ENCODE results near the gene PIEZO2.
"Not testable (repeated sequence)": the region's sequence is repeated elsewhere in the genome, so short reads cannot be mapped to it uniquely, and the experiment has no call there.

Gene PIEZO2

GRCh38 chr18:10661317-10661716, 488.1 kb downstream of the PIEZO2 start:
- no peak for DNase-seq

DNA sequence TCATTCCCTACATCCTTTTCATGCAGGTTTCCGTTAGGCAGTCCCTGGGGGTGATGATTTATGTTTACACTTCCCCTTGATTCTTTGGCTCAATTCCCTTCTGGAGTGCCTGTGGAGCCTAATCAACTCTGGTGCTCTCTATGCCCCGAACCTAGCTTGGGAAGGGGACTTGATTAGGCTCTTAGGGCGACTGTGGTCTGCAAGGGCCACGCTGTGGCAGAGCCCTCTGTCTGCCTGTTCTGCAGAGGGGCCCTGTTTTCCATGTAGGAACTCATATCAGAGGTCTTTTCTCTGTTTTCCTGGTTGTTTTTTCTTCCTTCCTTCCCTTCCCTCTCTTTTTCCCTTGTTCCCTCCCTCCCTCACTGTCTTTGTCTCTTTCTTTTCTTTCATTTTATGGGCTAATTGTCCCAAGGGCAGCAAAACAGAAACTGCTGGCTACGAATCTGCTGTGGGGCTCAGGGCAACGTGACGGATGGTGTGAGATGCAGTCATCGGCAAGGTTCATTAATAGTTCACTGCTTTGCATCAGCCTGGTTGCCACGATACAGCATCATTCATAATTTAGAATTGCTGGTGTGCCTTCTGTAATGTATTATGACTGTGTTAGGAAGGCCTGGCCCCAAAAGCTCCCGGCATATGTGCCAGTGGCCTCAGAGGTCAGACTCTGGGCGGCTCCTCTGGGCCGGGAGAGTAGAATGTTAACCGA, 489.0 kb downstream of the PIEZO2 start:
- no peak for DNase-seq

GRCh38 chr18:10659594-10659993, 489.8 kb downstream of the PIEZO2 start:
- no peak for DNase-seq

DNA sequence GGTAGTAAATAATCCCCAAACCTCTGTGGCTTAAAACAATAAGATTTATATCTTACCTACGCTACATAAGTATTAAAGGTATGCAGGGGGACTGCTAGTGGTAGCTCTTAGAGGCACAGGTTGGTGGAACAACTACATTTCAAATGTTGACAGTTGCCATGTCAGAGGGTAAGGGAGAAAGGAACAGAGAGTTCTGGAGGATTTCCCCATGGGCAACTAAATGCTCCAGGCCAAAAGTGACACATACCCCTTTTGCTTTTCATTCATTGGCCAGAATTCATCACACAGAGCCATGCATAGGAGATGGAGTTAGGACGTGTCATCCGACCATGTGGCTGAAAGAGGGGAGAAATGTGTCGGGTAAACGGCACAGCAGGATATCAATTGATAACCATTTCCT, 490.4 kb downstream of the PIEZO2 start:
- peak; percentile 75 for DNase-seq

GRCh38 chr18:10644003-10644402, 505.4 kb downstream of the PIEZO2 start:
- not testable (repeated sequence) for DNase-seq

DNA sequence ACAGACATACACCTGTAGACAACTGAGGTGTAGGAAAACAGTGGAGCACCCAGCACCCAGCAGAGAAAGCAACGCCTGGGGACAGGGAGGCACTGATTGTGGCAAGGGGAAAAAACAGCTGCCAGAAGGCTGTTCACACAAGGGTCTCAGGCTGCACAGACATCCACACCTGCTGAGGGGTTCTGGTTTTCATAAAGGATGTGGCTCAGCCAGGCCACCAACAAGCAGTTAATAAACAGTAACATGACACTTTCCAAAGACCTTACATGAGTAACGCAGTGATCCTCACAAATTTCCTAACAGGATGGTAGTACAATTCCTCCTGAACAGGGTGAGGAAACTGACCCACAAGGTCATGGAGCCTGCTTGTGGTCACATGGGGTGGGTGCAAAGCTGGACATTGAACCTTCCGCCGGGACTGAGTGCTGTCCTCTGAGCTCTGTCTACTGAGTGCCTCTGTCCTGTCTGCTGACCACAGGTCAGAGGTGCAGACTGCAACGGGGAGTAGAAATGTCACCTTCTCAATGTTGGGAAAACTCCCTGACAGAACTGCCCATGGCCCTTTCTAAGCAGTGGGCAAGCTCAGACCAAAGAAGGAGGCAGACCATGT, 506.3 kb downstream of the PIEZO2 start:
- DNase-seq: not testable (repeated sequence)

- not testable (repeated sequence) for DNase-seq
Measured at GRCh38 chr18:10638539-10638885, 510.9 kb downstream of the PIEZO2 start.

DNA sequence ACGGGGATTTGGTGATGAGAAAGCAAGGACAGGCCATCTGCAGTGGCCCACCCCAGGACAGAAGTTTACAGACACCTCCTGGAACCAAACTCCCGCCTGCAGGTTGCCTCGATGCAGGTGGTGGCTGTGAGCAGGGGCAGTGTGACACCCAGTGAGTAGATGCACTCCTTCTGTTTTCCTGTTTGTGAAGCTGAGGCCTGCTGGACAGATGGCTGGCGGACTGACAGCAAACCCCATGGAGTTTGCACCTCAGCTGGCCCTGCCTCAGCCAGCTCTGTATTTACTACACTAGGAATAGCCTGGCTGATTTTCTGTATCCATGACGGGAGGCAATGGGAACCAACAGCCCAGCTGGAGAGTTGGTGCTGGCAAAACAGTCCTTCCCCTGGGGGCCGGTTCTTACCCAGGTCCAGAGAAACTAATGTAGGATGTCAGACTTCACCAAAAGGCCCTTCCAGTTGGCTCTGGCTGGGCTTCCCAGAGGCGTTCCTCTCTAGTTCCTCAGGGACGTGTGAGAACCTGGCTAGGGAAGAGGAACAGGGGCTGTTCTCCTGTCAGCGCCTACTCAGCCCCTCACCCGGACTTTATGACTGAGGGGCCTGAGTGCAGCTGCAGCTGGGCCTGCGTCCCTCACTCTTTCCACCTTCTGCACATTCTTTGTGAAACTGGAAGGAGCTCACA, 511.4 kb downstream of the PIEZO2 start:
- not testable (repeated sequence) for DNase-seq

GRCh38 chr18:10629076-10629475, 520.3 kb downstream of the PIEZO2 start:
- not testable (repeated sequence) for DNase-seq

DNA sequence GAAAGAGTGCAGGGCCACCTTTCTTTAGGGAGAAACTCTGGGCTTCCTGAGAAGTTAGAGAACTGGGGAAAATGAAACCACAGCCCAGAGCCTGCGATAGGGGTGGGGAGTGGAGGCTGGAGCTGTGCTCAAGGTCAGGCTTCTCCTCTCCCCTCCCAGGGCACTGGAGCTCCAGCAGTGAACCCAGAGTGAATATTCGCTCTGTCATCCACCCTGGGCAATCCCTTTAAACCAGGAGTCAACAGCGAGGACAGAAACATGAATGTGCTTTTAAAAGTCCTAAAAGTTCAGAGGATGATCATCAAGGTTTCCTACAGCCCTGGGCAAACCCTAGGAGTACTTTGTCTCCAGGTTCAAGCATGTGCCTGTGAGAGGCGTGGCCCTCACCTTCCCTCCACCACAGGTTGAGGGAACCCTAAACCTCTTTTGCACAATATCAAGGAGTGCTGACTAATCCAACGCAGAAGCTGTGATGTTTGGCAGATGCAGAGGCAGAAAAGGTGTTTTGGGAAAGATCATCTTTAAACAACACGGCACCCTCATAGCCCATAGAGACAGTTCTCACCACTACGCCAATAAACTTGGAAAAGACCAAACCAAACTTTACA, 522.7 kb downstream of the PIEZO2 start:
- DNase-seq: not testable (repeated sequence)

DNA sequence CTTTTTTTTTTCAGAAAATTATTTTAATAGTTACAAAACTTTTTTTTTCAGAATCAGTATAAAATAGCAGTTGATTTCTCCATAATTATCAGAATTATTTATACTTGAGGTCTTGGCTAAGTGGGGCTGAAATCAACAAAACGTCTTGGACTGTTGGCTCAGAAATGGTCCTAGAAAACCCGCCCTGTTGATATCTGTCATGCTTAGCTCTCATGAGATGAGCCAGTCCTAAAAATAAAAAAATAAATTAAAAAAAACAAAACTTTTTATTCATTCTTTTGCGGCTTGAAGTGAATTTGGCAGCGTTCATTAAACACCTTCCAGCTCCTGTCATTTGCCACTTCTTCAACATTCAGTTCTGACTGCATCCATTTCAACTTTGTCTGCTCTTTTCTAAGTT, 525.8 kb downstream of the PIEZO2 start:
- DNase-seq: not testable (repeated sequence)

DNA sequence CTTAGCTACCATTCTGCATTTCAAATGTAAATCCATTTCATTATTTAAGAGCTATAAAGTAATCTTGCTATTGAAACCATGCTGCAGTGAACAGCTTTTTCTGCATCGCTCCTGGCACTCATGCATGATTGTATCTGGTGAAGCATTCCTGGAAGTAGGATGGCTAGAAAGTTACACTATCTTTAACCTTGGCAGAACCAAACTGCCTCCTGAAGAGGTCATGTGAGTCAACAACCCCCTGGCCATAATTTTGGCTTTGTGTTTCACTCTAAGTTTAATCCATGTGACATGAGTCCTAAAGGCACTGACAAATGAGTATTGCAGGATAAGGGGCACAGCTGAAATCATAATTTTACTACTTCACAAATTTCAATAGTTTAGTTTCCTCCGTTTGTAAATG, 526.4 kb downstream of the PIEZO2 start:
- not testable (repeated sequence) for DNase-seq

- DNase-seq: not testable (repeated sequence)
Measured at GRCh38 chr18:10620670-10621329, 528.6 kb downstream of the PIEZO2 start.
